GM10248 (cell line): ENCODE data around the gene MGAT4D.
"Not testable (repeated sequence)": the region's sequence is repeated elsewhere in the genome, so short reads cannot be mapped to it uniquely, and the experiment has no call there.

Source experiments
- CTCF ChIA-PET: fragments of 300-600 bp; sonication (Branson Sonifier 250); formaldehyde crosslinking; extraction: SDS; loops from one replicate; lab custom pipeline; 2021; ENCODE audit warnings: antibody characterized with exemption; lab: Yijun Ruan, JAX
- POLR2A ChIA-PET: fragments of 350-650 bp; sonication (Branson Sonifier 250); formaldehyde crosslinking; extraction: SDS; loops from one replicate; lab custom pipeline; 2020; ENCODE audit warnings: antibody characterized with exemption; lab: Yijun Ruan, JAX
- DNase-seq: peaks from one replicate; pipeline ENCODE4 v3.0.0; 2012; ENCODE audit errors: extremely low spot score
- CTCF ChIP-seq: IDR thresholded peaks from 2 replicates; pipeline ENCODE4 v1.5.1; 2012; ENCODE audit warnings: mild to moderate bottlenecking, low read depth; ENCODE audit errors: extremely low read depth, missing control alignments, control extremely low read depth

Gene MGAT4D

GRCh38 chr4:140423106-140423505 is 75.0 kb downstream of the MGAT4D start:
- TF ChIP-seq CTCF = no peak
- ChIA-PET CTCF (no interaction called here), POLR2A (no interaction called here)
- DNase-seq = no peak

GRCh38 chr4:140413130-140413969 is 84.7 kb downstream of the MGAT4D start:
- DNase-seq, POLR2A ChIA-PET: not testable (repeated sequence)
- CTCF ChIA-PET = interaction anchor here (1.2 kb wide), 1 partner anchor 13 kb away, joined by 3 read pairs; no protein-coding TSS in a partner anchor

- no peak for TF ChIP-seq CTCF
- ChIA-PET CTCF (no interaction called here), POLR2A (no interaction called here)
- no peak for DNase-seq
These were observed 89.1 kb downstream of the MGAT4D start for GRCh38 chr4:140408974-140409373.

GRCh38 chr4:140406292-140406691 is 91.8 kb downstream of the MGAT4D start:
- ChIA-PET POLR2A (no interaction called here), CTCF (interaction anchor here (1.2 kb wide), 1 partner anchor 45 kb away, joined by 3 read pairs; no protein-coding TSS in a partner anchor)
- TF ChIP-seq CTCF = no peak
- DNase-seq = no peak

GRCh38 chr4:140400111-140400510 is 98.0 kb downstream of the MGAT4D start:
- no peak for DNase-seq
- CTCF ChIA-PET = interaction anchor here (0.7 to 1.1 kb wide), 2 partner anchors 11 to 12 kb away, joined by 3 read pairs; no protein-coding TSS in a partner anchor
- POLR2A ChIA-PET = no interaction called here
- no peak for TF ChIP-seq CTCF

- TF ChIP-seq CTCF = no peak
- POLR2A ChIA-PET = no interaction called here
- DNase-seq = no peak
- CTCF ChIA-PET = interaction anchor here (1.4 to 1.8 kb wide), 2 partner anchors 27 to 35 kb away, joined by 3 to 8 read pairs; no protein-coding TSS in a partner anchor
These were observed 102.4 kb downstream of the MGAT4D start for GRCh38 chr4:140395668-140396067.
